HepG2 (cell line): ENCODE measurements around the gene SEC62. TPM values are rescaled to one million over a fixed set of nuclear protein-coding genes. Genes with fewer than 3 reads are reported as not detected.

ENCODE experiments used
- AHR ChIP-seq: IDR thresholded peaks from 2 replicates; pipeline ENCODE4 v1.6.1; 2018; ENCODE audit warnings: missing genetic modification reagents, missing compliant biosample characterization
- BRCA1 ChIP-seq: sonication (generic); formaldehyde crosslinking; IDR thresholded peaks from 2 replicates; pipeline ENCODE4 v1.4.0; 2020; ENCODE audit warnings: missing genetic modification reagents
- EEA1 ChIP-seq: sonication (generic); formaldehyde crosslinking; IDR thresholded peaks from 2 replicates; pipeline ENCODE4 v1.5.1; 2020; ENCODE audit warnings: mild to moderate bottlenecking, missing genetic modification reagents, borderline replicate concordance
- ELK4 ChIP-seq: sonication (generic); formaldehyde crosslinking; IDR thresholded peaks from 2 replicates; pipeline ENCODE4 v1.9.0; 2021; ENCODE audit warnings: missing genetic modification reagents, borderline replicate concordance
- FIP1L1 ChIP-seq: fragments of 200-400 bp; formaldehyde crosslinking; IDR thresholded peaks from 2 replicates; pipeline ENCODE4 v1.6.1; 2018; ENCODE audit warnings: low read depth, mild to moderate bottlenecking, low read length, moderate library complexity, borderline replicate concordance; ENCODE audit not compliant: insufficient read depth
- FOXO1 ChIP-seq: sonication (generic); formaldehyde crosslinking; IDR thresholded peaks from 2 replicates; pipeline ENCODE4 v1.4.0; 2020; ENCODE audit warnings: missing genetic modification reagents
- GATA4 ChIP-seq: sonication (generic); IDR thresholded peaks from 2 replicates; pipeline ENCODE4 v1.6.1; 2016; ENCODE audit warnings: antibody characterized with exemption, low read depth, borderline replicate concordance
- HIVEP1 ChIP-seq: sonication (generic); formaldehyde crosslinking; IDR thresholded peaks from 2 replicates; pipeline ENCODE4 v1.4.0; 2020; ENCODE audit warnings: mild to moderate bottlenecking, missing genetic modification reagents
- MZF1 ChIP-seq: sonication (generic); formaldehyde crosslinking; IDR thresholded peaks from 2 replicates; pipeline ENCODE4 v1.8.1; 2023; ENCODE audit warnings: mild to moderate bottlenecking, missing genetic modification reagents, borderline replicate concordance
- NR1H2 ChIP-seq: sonication (generic); formaldehyde crosslinking; IDR thresholded peaks from 2 replicates; pipeline ENCODE4 v1.8.1; 2022; ENCODE audit warnings: low read depth, missing genetic modification reagents, borderline replicate concordance
- NR2F2 ChIP-seq: IDR thresholded peaks from 2 replicates; pipeline ENCODE4 v1.6.1; 2012; ENCODE audit warnings: low read depth, inconsistent platforms, borderline replicate concordance
- RBM39 ChIP-seq: fragments of 200-400 bp; formaldehyde crosslinking; IDR thresholded peaks from one replicate; pipeline ENCODE4 v1.6.1; 2018; ENCODE audit warnings: antibody characterized with exemption, mild to moderate bottlenecking, low read depth, low read length; ENCODE audit not compliant: poor library complexity, severe bottlenecking
- RNF2 ChIP-seq: fragments of 450-650 bp; conservative IDR thresholded peaks from 2 replicates; pipeline ENCODE4 v1.6.1; 2016; ENCODE audit warnings: low read depth
- SMARCC2 ChIP-seq: fragments of 450-650 bp; IDR thresholded peaks from 2 replicates; pipeline ENCODE4 v1.6.1; 2017; ENCODE audit warnings: antibody characterized with exemption, mild to moderate bottlenecking
- SMYD3 ChIP-seq: sonication (generic); formaldehyde crosslinking; IDR thresholded peaks from 2 replicates; pipeline ENCODE4 v1.8.1; 2023; ENCODE audit warnings: mild to moderate bottlenecking, missing genetic modification reagents
- SRF ChIP-seq: IDR thresholded peaks from 2 replicates; pipeline ENCODE4 v1.6.1; 2011; ENCODE audit warnings: mild to moderate bottlenecking, low read depth, low read length, moderate library complexity
- SRSF9 ChIP-seq: fragments of 200-400 bp; formaldehyde crosslinking; IDR thresholded peaks from 2 replicates; pipeline ENCODE4 v1.6.1; 2018; ENCODE audit warnings: borderline replicate concordance, mild to moderate bottlenecking, low read depth, low read length; ENCODE audit not compliant: insufficient read depth, poor library complexity, severe bottlenecking
- TOPORS ChIP-seq: sonication (generic); formaldehyde crosslinking; IDR thresholded peaks from 2 replicates; pipeline ENCODE4 v1.8.0; 2023; ENCODE audit warnings: mild to moderate bottlenecking, missing genetic modification reagents
- TSC22D2 ChIP-seq: sonication (generic); formaldehyde crosslinking; IDR thresholded peaks from 2 replicates; pipeline ENCODE4 v1.5.1; 2020; ENCODE audit warnings: missing genetic modification reagents, mild to moderate bottlenecking, borderline replicate concordance
- YY1 ChIP-seq: IDR thresholded peaks from 2 replicates; pipeline ENCODE4 v1.6.1; 2011; ENCODE audit warnings: low read length, low read depth, moderate library complexity, mild to moderate bottlenecking; ENCODE audit not compliant: insufficient read depth, insufficient replicate concordance
- ZNF17 ChIP-seq: sonication (generic); formaldehyde crosslinking; IDR thresholded peaks from 2 replicates; pipeline ENCODE4 v1.5.0; 2020; ENCODE audit warnings: mild to moderate bottlenecking, missing genetic modification reagents
- ZNF264 ChIP-seq: sonication (generic); formaldehyde crosslinking; IDR thresholded peaks from 2 replicates; pipeline ENCODE4 v1.4.0; 2020; ENCODE audit warnings: missing genetic modification reagents
- ZNF572 ChIP-seq: sonication (generic); formaldehyde crosslinking; IDR thresholded peaks from 2 replicates; pipeline ENCODE4 v1.5.1; 2020; ENCODE audit warnings: mild to moderate bottlenecking, missing genetic modification reagents
- ZNF598 ChIP-seq: sonication (generic); formaldehyde crosslinking; IDR thresholded peaks from 2 replicates; pipeline ENCODE4 v1.5.1; 2020; ENCODE audit warnings: mild to moderate bottlenecking, missing genetic modification reagents, borderline replicate concordance
- ZNF724P ChIP-seq: sonication (generic); formaldehyde crosslinking; IDR thresholded peaks from 2 replicates; pipeline ENCODE4 v1.8.0; 2022; ENCODE audit warnings: missing genetic modification reagents, borderline replicate concordance
- polyA plus RNA-seq, 8 experiments: library from polyadenylated mRNA; depleted of rRNA in 3 of 8; stranded (reverse) in 7 of 8; unstranded in 1 of 8; fragments of >200 nt; fragmentation: Illumina TruSeq in 4 of 8; extraction: Trizol in 4 of 8; gene quantifications; 2 replicates each; pipeline versions ENCODE4 v1.2.1 to v1.2.3, GENCODE V29; 2011 to 2016; ENCODE audit warnings: low read depth in 4 of 8, missing spikeins in 1 of 8, mixed read lengths in 1 of 8; ENCODE audit not compliant: insufficient read depth in 1 of 8
- total RNA-seq, 5 experiments: library from RNA; depleted of rRNA; stranded (reverse); fragments of >200 nt; fragmentation: Illumina TruSeq; extraction: Trizol; gene quantifications; 2 replicates each; pipeline ENCODE4 v1.2.3, GENCODE V29; 2016; ENCODE audit warnings: low read depth in 1 of 5
- TF ChIP-seq, protein P1 (sequence below): IDR thresholded peaks from 2 replicates; pipeline ENCODE4 v1.6.1; 2016; ENCODE audit warnings: missing genetic modification reagents, missing compliant biosample characterization
- TF ChIP-seq, protein P2 (sequence below): IDR thresholded peaks from 2 replicates; pipeline ENCODE4 v1.6.1; 2016; ENCODE audit warnings: missing compliant biosample characterization, missing genetic modification reagents, borderline replicate concordance
- TF ChIP-seq, protein P3 (sequence below): sonication (generic); formaldehyde crosslinking; IDR thresholded peaks from 2 replicates; pipeline ENCODE4 v1.8.0; 2022; ENCODE audit warnings: missing genetic modification reagents, mild to moderate bottlenecking, inconsistent platforms, borderline replicate concordance

Gene SEC62
- total and polyA plus RNA-seq, 2 of the 13 experiments (the other 11 are each of a cell fraction or from before 2014, with no cell fraction given), result 54.0 to 68.7 TPM

DNA sequence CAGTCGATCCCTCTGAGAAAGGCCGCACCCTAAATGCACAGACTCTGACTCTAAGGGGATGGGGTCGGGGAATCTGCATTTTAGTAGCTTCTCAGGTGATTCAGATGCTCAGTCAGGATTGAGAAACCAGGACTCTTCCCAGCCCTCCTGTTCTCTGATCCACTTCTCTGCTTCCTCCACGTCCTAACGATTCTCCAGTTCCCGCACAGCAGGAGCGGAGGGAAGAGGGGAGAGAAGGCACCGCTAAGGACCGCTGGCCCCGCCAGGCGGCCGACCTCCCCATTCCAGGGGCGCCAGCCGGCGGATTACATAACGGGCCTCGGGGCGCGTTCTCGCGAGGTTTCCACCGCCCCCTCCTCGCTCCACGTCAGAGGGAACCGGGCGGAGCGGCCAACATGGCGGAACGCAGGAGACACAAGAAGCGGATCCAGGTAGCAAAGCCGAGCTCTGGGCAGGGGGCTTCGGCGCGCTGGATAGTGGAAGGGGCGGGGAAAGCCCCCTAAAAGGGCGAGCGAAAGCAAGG is at the start of gene SEC62 (continued):
- TF ChIP-seq ELK4, result no peak
- no peak for TF ChIP-seq MZF1 (CRISPR knock-in tag)
- peak; percentile 66; the same call in 1 of the 2 replicates for TF ChIP-seq BRCA1 (CRISPR knock-in tag)
- TF ChIP-seq, protein P1, sequence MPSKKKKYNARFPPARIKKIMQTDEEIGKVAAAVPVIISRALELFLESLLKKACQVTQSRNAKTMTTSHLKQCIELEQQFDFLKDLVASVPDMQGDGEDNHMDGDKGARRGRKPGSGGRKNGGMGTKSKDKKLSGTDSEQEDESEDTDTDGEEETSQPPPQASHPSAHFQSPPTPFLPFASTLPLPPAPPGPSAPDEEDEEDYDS (CRISPR knock-in tag), result peak; percentile 70
- TF ChIP-seq FIP1L1, result no peak
- TF ChIP-seq ZNF572 (CRISPR knock-in tag), result no peak; the same call in 1 of the 2 replicates
- no peak for TF ChIP-seq ZNF598
- TF ChIP-seq, protein P2, sequence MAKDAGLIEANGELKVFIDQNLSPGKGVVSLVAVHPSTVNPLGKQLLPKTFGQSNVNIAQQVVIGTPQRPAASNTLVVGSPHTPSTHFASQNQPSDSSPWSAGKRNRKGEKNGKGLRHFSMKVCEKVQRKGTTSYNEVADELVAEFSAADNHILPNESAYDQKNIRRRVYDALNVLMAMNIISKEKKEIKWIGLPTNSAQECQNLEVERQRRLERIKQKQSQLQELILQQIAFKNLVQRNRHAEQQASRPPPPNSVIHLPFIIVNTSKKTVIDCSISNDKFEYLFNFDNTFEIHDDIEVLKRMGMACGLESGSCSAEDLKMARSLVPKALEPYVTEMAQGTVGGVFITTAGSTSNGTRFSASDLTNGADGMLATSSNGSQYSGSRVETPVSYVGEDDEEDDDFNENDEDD (CRISPR knock-in tag), result peak; percentile 43; the same call in 1 of the 2 replicates
- no peak for TF ChIP-seq SRF
- TF ChIP-seq, protein P3, sequence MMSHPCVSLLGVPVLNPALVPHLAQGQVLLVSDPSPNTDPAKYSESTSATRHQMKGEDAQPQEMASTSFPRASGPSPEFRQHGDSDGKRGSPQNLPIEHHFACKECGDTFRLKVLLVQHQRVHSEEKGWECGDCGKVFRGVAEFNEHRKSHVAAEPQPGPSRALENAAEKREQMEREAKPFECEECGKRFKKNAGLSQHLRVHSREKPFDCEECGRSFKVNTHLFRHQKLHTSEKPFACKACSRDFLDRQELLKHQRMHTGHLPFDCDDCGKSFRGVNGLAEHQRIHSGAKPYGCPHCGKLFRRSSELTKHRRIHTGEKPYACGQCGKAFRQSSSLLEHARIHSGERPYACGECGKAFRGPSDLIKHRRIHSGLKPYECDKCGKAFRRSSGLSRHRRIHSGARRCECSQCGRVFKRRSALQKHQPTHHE, result no peak
- peak; percentile 73; the same call in 1 of the 2 replicates for TF ChIP-seq TOPORS (CRISPR knock-in tag)
- TF ChIP-seq HIVEP1 (CRISPR knock-in tag), result no peak
- TF ChIP-seq ZNF724P (CRISPR knock-in tag), result no peak; the same call in 1 of the 2 replicates
- no peak for TF ChIP-seq ZNF17
- no peak; the same call in 1 of the 2 replicates for TF ChIP-seq NR2F2
- TF ChIP-seq TSC22D2 (CRISPR knock-in tag), result no peak
- TF ChIP-seq GATA4, result peak; percentile 67; the same call in 1 of the 2 replicates
- peak; percentile 61; the same call in 1 of the 2 replicates for TF ChIP-seq FOXO1 (CRISPR knock-in tag)
- peak; percentile 60; the same call in 1 of the 2 replicates for TF ChIP-seq AHR (CRISPR knock-in tag)
- 0 out of 2 replicates have a peak, but pooled peaks have one; percentile 40 for TF ChIP-seq SMYD3 (CRISPR knock-in tag)
- TF ChIP-seq SRSF9, result no peak
- peak; percentile 96 for TF ChIP-seq RBM39
- no peak for TF ChIP-seq SMARCC2
- TF ChIP-seq EEA1 (CRISPR knock-in tag), result no peak
- TF ChIP-seq NR1H2, result peak; percentile 81; the same call in 1 of the 2 replicates
- TF ChIP-seq RNF2, result no peak
- TF ChIP-seq ZNF264 (CRISPR knock-in tag), result peak; percentile 28
- peak; percentile 98 for TF ChIP-seq YY1
